ENCODE data around the gene CCSER1.
A peak's percentile ranks its signal among the peaks of the same experiment; 100 is the strongest.

Gene CCSER1

DNA sequence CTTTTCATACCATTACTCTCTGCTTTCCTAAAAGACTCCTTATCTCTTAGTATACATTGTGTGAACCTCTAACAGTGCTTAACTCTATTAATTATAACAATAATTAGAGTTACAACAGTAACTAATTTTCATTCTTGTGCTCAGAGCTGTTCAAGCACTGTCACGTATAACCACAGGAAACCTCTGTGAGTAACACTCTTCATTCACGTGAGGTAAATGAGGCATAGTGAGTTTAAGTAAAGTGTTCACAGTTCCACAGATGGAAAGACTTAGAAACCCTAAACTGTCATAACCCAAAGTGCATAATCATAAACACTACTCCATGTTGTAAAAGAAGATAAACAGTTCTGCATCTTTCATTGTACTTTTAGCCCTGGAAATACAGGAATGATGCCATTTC, 222.4 kb downstream of the CCSER1 start:
- no peak overlapping the region for H3K27ac ChIP-seq (ENCODE audit: low read depth, low read length, poor library complexity, severe bottlenecking)
- no peaks in the 10 kb centered on the region for H3K4me1 ChIP-seq (ENCODE audit: insufficient read depth, low read length, severe bottlenecking)
- no peaks in the 10 kb centered on the region for H3F3A ChIP-seq (ENCODE audit: insufficient read depth, low read length)
- H3K9me2 ChIP-seq (ENCODE audit: low read depth, low read length), result no peaks in the 10 kb centered on the region
- no peak overlapping the region for H3K4me3 ChIP-seq (ENCODE audit: low read depth, low read length, poor library complexity, severe bottlenecking)
- H3K36me3 ChIP-seq (ENCODE audit: insufficient read depth, low read length), result no peaks in the 10 kb centered on the region
- H3K79me2 ChIP-seq (ENCODE audit: insufficient read depth, low read length), result no peaks in the 10 kb centered on the region
- no peaks in the 10 kb centered on the region for H3K27me3 ChIP-seq (ENCODE audit: insufficient read depth, low read length)
- no peaks in the 10 kb centered on the region for H4K20me1 ChIP-seq (ENCODE audit: insufficient read depth, low read length)
- H3K4me2 ChIP-seq (ENCODE audit: low read length), result no peak overlapping the region
- no peak overlapping the region for H3K9ac ChIP-seq (ENCODE audit: low read length)
- TF ChIP-seq, protein P1, sequence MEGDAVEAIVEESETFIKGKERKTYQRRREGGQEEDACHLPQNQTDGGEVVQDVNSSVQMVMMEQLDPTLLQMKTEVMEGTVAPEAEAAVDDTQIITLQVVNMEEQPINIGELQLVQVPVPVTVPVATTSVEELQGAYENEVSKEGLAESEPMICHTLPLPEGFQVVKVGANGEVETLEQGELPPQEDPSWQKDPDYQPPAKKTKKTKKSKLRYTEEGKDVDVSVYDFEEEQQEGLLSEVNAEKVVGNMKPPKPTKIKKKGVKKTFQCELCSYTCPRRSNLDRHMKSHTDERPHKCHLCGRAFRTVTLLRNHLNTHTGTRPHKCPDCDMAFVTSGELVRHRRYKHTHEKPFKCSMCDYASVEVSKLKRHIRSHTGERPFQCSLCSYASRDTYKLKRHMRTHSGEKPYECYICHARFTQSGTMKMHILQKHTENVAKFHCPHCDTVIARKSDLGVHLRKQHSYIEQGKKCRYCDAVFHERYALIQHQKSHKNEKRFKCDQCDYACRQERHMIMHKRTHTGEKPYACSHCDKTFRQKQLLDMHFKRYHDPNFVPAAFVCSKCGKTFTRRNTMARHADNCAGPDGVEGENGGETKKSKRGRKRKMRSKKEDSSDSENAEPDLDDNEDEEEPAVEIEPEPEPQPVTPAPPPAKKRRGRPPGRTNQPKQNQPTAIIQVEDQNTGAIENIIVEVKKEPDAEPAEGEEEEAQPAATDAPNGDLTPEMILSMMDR (IDR thresholded peaks at IDR 0.05; ENCODE audit: low read length), result no peak
- TF ChIP-seq EZH2 (IDR thresholded peaks at IDR 0.05; ENCODE audit: borderline replicate concordance, low read length), result no peak
- no peak overlapping the region for H2AFZ ChIP-seq (ENCODE audit: low read length)
- H3K9me3 ChIP-seq (ENCODE audit: low read length), result no peaks in the 10 kb centered on the region

DNA sequence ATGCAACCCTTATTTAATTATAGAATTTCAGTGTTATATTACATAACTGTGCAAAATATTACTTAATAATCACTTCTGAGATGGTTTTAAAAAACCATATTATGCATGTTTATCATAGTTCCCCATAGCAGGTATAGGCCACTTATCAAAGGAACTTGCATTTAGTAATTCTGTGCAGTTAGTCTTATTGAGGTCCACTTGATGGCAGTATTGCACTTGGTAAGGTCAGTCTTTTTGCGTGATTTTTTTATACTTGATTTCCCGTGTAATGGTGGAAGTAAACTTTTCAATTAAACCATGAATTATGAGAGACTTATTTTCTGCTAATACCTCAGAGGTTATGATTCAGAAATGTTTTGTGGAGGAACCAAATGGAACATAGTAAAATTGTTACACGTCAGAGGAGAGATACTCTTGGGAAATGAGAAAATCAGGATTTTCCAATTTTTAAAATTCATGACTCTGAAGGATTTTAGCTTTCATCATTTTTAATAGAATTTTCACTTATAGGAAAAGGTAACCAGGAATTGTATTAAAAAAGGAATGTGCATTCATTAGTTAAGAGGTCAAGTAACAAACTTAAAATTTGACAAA, 230.0 kb downstream of the CCSER1 start:
- Histone ChIP-seq H3K4me2 (ENCODE audit: low read length) (no peak overlapping the region), H2AFZ (ENCODE audit: low read length) (no peak overlapping the region), H3K36me3 (ENCODE audit: insufficient read depth, low read length) (no peaks in the 10 kb centered on the region), H3K27me3 (ENCODE audit: insufficient read depth, low read length) (no peaks in the 10 kb centered on the region), H3K27ac (ENCODE audit: low read depth, low read length, poor library complexity, severe bottlenecking) (no peak overlapping the region), H3K9ac (ENCODE audit: low read length) (no peak overlapping the region), H3K4me1 (ENCODE audit: insufficient read depth, low read length, severe bottlenecking) (no peaks in the 10 kb centered on the region), H3K9me3 (ENCODE audit: low read length) (no peaks in the 10 kb centered on the region), H4K20me1 (ENCODE audit: insufficient read depth, low read length) (no peaks in the 10 kb centered on the region), H3K79me2 (ENCODE audit: insufficient read depth, low read length) (no peaks in the 10 kb centered on the region), H3K9me2 (ENCODE audit: low read depth, low read length) (no peaks in the 10 kb centered on the region), H3F3A (ENCODE audit: insufficient read depth, low read length) (no peaks in the 10 kb centered on the region), H3K4me3 (ENCODE audit: low read depth, low read length, poor library complexity, severe bottlenecking) (no peak overlapping the region)
- TF ChIP-seq, protein P1 (IDR thresholded peaks at IDR 0.05; ENCODE audit: low read length), result peak; percentile 58
- no peak for TF ChIP-seq EZH2 (IDR thresholded peaks at IDR 0.05; ENCODE audit: borderline replicate concordance, low read length)

DNA sequence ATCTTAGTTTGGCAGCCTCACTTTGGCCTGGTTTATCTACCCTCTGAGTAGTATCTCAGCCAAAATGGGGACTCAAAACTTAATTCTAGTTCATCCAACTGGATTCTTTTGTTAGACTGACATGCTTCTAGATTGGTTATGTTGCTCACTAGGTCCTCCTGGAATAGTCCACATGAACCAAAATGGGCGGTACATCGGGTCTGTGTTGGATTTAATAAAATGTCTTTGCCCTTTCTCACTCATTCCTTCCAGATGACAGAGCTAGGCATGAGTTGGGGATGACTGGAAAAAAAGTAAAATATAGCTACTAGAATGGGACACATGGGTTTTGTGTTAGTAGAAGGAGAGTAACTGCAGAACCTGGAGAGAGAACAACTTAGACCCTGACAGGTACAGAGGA, 247.9 kb downstream of the CCSER1 start:
- TF ChIP-seq EZH2 (IDR thresholded peaks at IDR 0.05; ENCODE audit: borderline replicate concordance, low read length), result no peak
- TF ChIP-seq, protein P1 (IDR thresholded peaks at IDR 0.05; ENCODE audit: low read length), result no peak
- H3K4me3 ChIP-seq (ENCODE audit: low read depth, low read length, poor library complexity, severe bottlenecking), result no peak overlapping the region
- no peak overlapping the region for H3K27ac ChIP-seq (ENCODE audit: low read depth, low read length, poor library complexity, severe bottlenecking)

More for the DNA sequence above, 247.9 kb downstream of the CCSER1 start:
- no peaks in the 10 kb centered on the region for H3K9me2 ChIP-seq (ENCODE audit: low read depth, low read length)
- no peaks in the 10 kb centered on the region for H3F3A ChIP-seq (ENCODE audit: insufficient read depth, low read length)
- no peaks in the 10 kb centered on the region for H3K27me3 ChIP-seq (ENCODE audit: insufficient read depth, low read length)
- H3K9me3 ChIP-seq (ENCODE audit: low read length), result no peaks in the 10 kb centered on the region
- H3K36me3 ChIP-seq (ENCODE audit: insufficient read depth, low read length), result no peaks in the 10 kb centered on the region
- no peaks in the 10 kb centered on the region for H3K4me1 ChIP-seq (ENCODE audit: insufficient read depth, low read length, severe bottlenecking)
- H2AFZ ChIP-seq (ENCODE audit: low read length), result no peak overlapping the region
- H3K9ac ChIP-seq (ENCODE audit: low read length), result no peak overlapping the region
- no peaks in the 10 kb centered on the region for H4K20me1 ChIP-seq (ENCODE audit: insufficient read depth, low read length)
- H3K79me2 ChIP-seq (ENCODE audit: insufficient read depth, low read length), result no peaks in the 10 kb centered on the region
- H3K4me2 ChIP-seq (ENCODE audit: low read length), result no peak overlapping the region

All from OCI-LY1 (cell line).